Left renal pelvis (tissue), 4 donors: ENCODE data around the gene GLYATL3. TPM values are rescaled to one million over a fixed set of nuclear protein-coding genes. Genes with fewer than 3 reads are reported as not detected.

ENCODE experiments used
- DNase-seq, 4 donors: peaks; one replicate each; pipeline ENCODE4 v3.0.0-alpha.2; 2013; ENCODE audit warnings: low read depth in 4 of 4, low spot score in 3 of 4
- polyA plus RNA-seq, 4 donors: library from polyadenylated mRNA; unstranded; fragments of 120-200 nt; gene quantifications; one replicate each; pipeline ENCODE4 v1.2.1, GENCODE V29; 2013; ENCODE audit not compliant: insufficient read length in 4 of 4

GLYATL3 gene
- polyA plus RNA-seq, 4 donors: not detected

GRCh38 chr6:49543087-49543858, 43.5 kb downstream of the GLYATL3 start:
- no peak for DNase-seq

GRCh38 chr6:49546331-49546730, 46.6 kb downstream of the GLYATL3 start:
- no peak for DNase-seq

GRCh38 chr6:49548613-49549304, 49.0 kb downstream of the GLYATL3 start:
- DNase-seq: no peak

- no peak for DNase-seq
Measured at GRCh38 chr6:49549691-49550491, 50.2 kb downstream of the GLYATL3 start.

- DNase-seq: peak in 1 of 4 donors; percentile 14
Measured at GRCh38 chr6:49550492-49551077, 50.9 kb downstream of the GLYATL3 start, which contains the start of gene C6orf141. C6orf141 (plus strand) TSS chr6:49550668; CDS start chr6:49550793, 125 bp downstream.

GRCh38 chr6:49551078-49551865, 51.5 kb downstream of the GLYATL3 start:
- peak in 1 of 4 donors; percentile 14 for DNase-seq

- DNase-seq: no peak
Measured at GRCh38 chr6:49551866-49552129, 52.1 kb downstream of the GLYATL3 start.

GRCh38 chr6:49552596-49552995, 52.9 kb downstream of the GLYATL3 start:
- DNase-seq: no peak

- no peak for DNase-seq
Measured at GRCh38 chr6:49553384-49553783, 53.7 kb downstream of the GLYATL3 start.

GRCh38 chr6:49555951-49556350, 56.2 kb downstream of the GLYATL3 start:
- DNase-seq: no peak

- no peak for DNase-seq
Measured at GRCh38 chr6:49556429-49556837, 56.7 kb downstream of the GLYATL3 start.

- no peak for DNase-seq
Measured at GRCh38 chr6:49557177-49557576, 57.5 kb downstream of the GLYATL3 start.

GRCh38 chr6:49558238-49558637, 58.5 kb downstream of the GLYATL3 start:
- no peak for DNase-seq

GRCh38 chr6:49563006-49563886, 63.5 kb downstream of the GLYATL3 start:
- no peak for DNase-seq

GRCh38 chr6:49564552-49564951, 64.8 kb downstream of the GLYATL3 start:
- DNase-seq: no peak

- DNase-seq: no peak
Measured at GRCh38 chr6:49565261-49565660, 65.5 kb downstream of the GLYATL3 start.

GRCh38 chr6:49565855-49566254, 66.1 kb downstream of the GLYATL3 start:
- DNase-seq: no peak

- no peak for DNase-seq
Measured at GRCh38 chr6:49570474-49571079, 70.9 kb downstream of the GLYATL3 start.

GRCh38 chr6:49576618-49577017, 76.9 kb downstream of the GLYATL3 start:
- DNase-seq: no peak
